Tibial artery (tissue), 4 donors: ENCODE data around the gene MYH13.
A peak's percentile ranks its signal among the peaks of the same experiment; 100 is the strongest.

Experiments used
- DNase-seq, 2 donors: peaks; one replicate each; pipeline ENCODE4 v3.0.0-alpha.2; 2019
- H3K27ac ChIP-seq, 2 donors: fragments of 200-600 bp; sonication (generic) in 1 of 2; 1 replicate in 1 of 2; 2 replicates in 1 of 2; pipeline ENCODE4 v1.5.1; 2018 to 2019; ENCODE audit warnings: mild to moderate bottlenecking in 1 of 2
- H3K27me3 ChIP-seq, 2 donors: fragments of 200-600 bp; sonication (generic) in 1 of 2; one replicate each; pipeline versions ENCODE4 v1.5.1 to v1.6.0; 2016 to 2019
- H3K36me3 ChIP-seq, 3 donors: fragments of 200-600 bp; sonication (generic) in 2 of 3; one replicate each; pipeline ENCODE4 v1.5.1; 2016 to 2019; ENCODE audit warnings: mild to moderate bottlenecking in 2 of 3
- H3K4me1 ChIP-seq, 4 donors: fragments of 200-600 bp; sonication (generic) in 2 of 4; 1 replicate in 3 of 4; 2 replicates in 1 of 4; pipeline ENCODE4 v1.5.1; 2016 to 2019
- H3K4me3 ChIP-seq, 2 donors: fragments of 200-600 bp; sonication (generic) in 1 of 2; 1 replicate in 1 of 2; 2 replicates in 1 of 2; pipeline ENCODE4 v1.5.1; 2018 to 2019; ENCODE audit warnings: mild to moderate bottlenecking in 2 of 2
- H3K9me3 ChIP-seq, 3 donors: fragments of 200-600 bp; sonication (generic) in 1 of 3; one replicate each; pipeline ENCODE4 v1.5.1; 2016 to 2019
- CTCF ChIP-seq, 2 experiments: fragments of 200-600 bp in 1 of 2; fragments of 450-650 bp in 1 of 2; IDR thresholded peaks; one replicate each; pipeline ENCODE4 v1.5.1; 2017 to 2019; ENCODE audit warnings: antibody characterized with exemption in 2 of 2, mild to moderate bottlenecking in 1 of 2, moderate library complexity in 1 of 2
- intact Hi-C: fragments of 100-400 bp; cut with DNase I; formaldehyde crosslinking; loops from one replicate; pipeline ENCODE4 v1.15.0; 2023; ENCODE audit warnings: low total_unique reads

MYH13 gene

GRCh38 chr17:10369239-10369638, 3.6 kb downstream of the MYH13 start:
- Histone ChIP-seq H3K36me3 (no peaks in the 10 kb centered on the region), H3K4me3 (no peak overlapping the region), H3K4me1 (no peaks in the 10 kb centered on the region), H3K27me3 (no peaks in the 10 kb centered on the region), H3K9me3 (no peaks in the 10 kb centered on the region), H3K27ac (no peak overlapping the region)
- intact Hi-C loops = no loop called here
- DNase-seq = no peak
- TF ChIP-seq CTCF (IDR thresholded peaks at IDR 0.05) = no peak

GRCh38 chr17:10368561-10368960, 4.2 kb downstream of the MYH13 start:
- Histone ChIP-seq H3K27ac (no peak overlapping the region), H3K9me3 (no peaks in the 10 kb centered on the region), H3K4me3 (no peak overlapping the region), H3K4me1 (no peaks in the 10 kb centered on the region), H3K36me3 (no peaks in the 10 kb centered on the region), H3K27me3 (no peaks in the 10 kb centered on the region)
- TF ChIP-seq CTCF (IDR thresholded peaks at IDR 0.05) = no peak
- DNase-seq = no peak
- intact Hi-C loops = no loop called here

- H3K4me1 ChIP-seq = no peaks in the 10 kb centered on the region
- H3K9me3 ChIP-seq = no peaks in the 10 kb centered on the region
- intact Hi-C loops = no loop called here
- H3K27ac ChIP-seq = no peak overlapping the region
- TF ChIP-seq CTCF (IDR thresholded peaks at IDR 0.05) = no peak
- no peaks in the 10 kb centered on the region for H3K27me3 ChIP-seq
- no peak for DNase-seq
- H3K4me3 ChIP-seq = no peak overlapping the region
- no peaks in the 10 kb centered on the region for H3K36me3 ChIP-seq
These were observed 12.2 kb downstream of the MYH13 start for GRCh38 chr17:10360578-10360977.

- H3K4me3 ChIP-seq = no peak overlapping the region
- H3K27me3 ChIP-seq = no peaks in the 10 kb centered on the region
- intact Hi-C loops = no loop called here
- no peaks in the 10 kb centered on the region for H3K36me3 ChIP-seq
- H3K9me3 ChIP-seq = no peaks in the 10 kb centered on the region
- DNase-seq = no peak
- H3K4me1 ChIP-seq = no peaks in the 10 kb centered on the region
- H3K27ac ChIP-seq = no peak overlapping the region
- peak in 1 of 2 experiments; percentile 10 for TF ChIP-seq CTCF (IDR thresholded peaks at IDR 0.05)
These were observed 15.0 kb downstream of the MYH13 start for GRCh38 chr17:10357768-10358167.

GRCh38 chr17:10354651-10355050, 18.2 kb downstream of the MYH13 start:
- no peaks in the 10 kb centered on the region for H3K27me3 ChIP-seq
- H3K4me3 ChIP-seq = no peak overlapping the region
- H3K36me3 ChIP-seq = no peaks in the 10 kb centered on the region
- no peaks in the 10 kb centered on the region for H3K9me3 ChIP-seq
- H3K27ac ChIP-seq = no peak overlapping the region
- intact Hi-C loops = no loop called here
- H3K4me1 ChIP-seq = no peaks in the 10 kb centered on the region
- no peak for TF ChIP-seq CTCF (IDR thresholded peaks at IDR 0.05)
- DNase-seq = no peak

- Histone ChIP-seq H3K9me3 (no peaks in the 10 kb centered on the region), H3K4me3 (no peak overlapping the region), H3K27ac (no peak overlapping the region), H3K27me3 (no peaks in the 10 kb centered on the region), H3K36me3 (no peaks in the 10 kb centered on the region), H3K4me1 (no peaks in the 10 kb centered on the region)
- no peak for DNase-seq
- no peak for TF ChIP-seq CTCF (IDR thresholded peaks at IDR 0.05)
- intact Hi-C loops = no loop called here
These were observed 19.9 kb downstream of the MYH13 start for GRCh38 chr17:10352893-10353292.
